ENCODE measurements around the gene HRAS. TPM values are rescaled to one million over a fixed set of nuclear protein-coding genes. Genes with fewer than 3 reads are reported as not detected.

The HRAS gene
- total and polyA plus RNA-seq, 2 of the 13 experiments (the other 11 are each of a cell fraction or from before 2014, with no cell fraction given) = 32.9 to 50.0 TPM

DNA sequence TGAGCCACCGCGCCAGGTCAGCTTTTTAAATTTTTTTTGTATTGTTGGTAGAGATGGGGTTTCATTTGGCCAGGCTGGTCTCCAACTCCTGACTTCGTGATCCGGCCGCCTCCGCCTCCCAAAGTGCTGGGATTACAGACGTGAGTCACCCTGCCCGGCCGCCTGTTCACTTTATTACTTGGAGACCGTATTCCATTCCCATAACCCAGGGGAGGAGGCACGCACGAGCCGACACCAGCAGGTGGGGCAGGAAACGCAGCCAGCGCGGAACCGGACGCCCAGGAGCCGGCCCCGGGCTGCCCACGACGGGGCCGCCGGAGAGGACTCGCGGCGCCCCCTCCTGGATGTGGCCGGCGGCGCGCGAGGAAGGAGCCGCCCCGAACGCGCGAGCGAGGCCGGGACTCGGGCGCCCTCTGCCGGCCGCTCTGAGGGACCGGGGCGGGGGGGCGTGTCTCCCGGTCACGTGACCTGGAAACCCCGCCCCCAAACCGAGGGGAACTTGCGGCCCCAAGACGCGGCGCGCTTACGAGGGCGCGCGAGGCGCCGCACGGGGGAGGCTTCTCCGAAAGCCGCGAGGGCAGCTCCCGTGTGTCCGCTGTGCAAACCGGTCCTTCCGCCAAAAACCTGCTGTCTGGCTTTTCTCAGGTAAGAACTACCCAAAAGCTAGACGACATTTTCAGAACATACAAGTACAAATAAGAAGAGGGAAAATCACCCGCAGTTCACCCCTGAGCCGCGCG, 16.7 kb downstream of the HRAS start (continued):
- TF ChIP-seq GABPA (IDR thresholded peaks at IDR 0.05; ENCODE audit: low read depth, low read length) (no peak; the same call in 1 of the 2 replicates), GABPA (CRISPR knock-in tag; IDR thresholded peaks at IDR 0.05; ENCODE audit: low read depth) (peak; percentile 44; the same call in 1 of the 2 replicates), FOXK1 (CRISPR knock-in tag; IDR thresholded peaks at IDR 0.05; ENCODE audit: borderline replicate concordance, low read depth) (0 out of 2 replicates have a peak, but pooled peaks have one; percentile 30), ZFP90 (CRISPR knock-in tag; IDR thresholded peaks at IDR 0.05; ENCODE audit: borderline replicate concordance) (no peak), POLR2G (IDR thresholded peaks at IDR 0.05; ENCODE audit: low read depth, low read length) (peak; percentile 63; the same call in 1 of the 2 replicates), HNF4G (IDR thresholded peaks at IDR 0.05; ENCODE audit: borderline replicate concordance, low read depth, low read length) (no peak), HNF4G (CRISPR knock-in tag; IDR thresholded peaks at IDR 0.05; ENCODE audit: borderline replicate concordance, low read depth) (no peak; the same call in 1 of the 2 replicates)
- TF ChIP-seq, protein P1, sequence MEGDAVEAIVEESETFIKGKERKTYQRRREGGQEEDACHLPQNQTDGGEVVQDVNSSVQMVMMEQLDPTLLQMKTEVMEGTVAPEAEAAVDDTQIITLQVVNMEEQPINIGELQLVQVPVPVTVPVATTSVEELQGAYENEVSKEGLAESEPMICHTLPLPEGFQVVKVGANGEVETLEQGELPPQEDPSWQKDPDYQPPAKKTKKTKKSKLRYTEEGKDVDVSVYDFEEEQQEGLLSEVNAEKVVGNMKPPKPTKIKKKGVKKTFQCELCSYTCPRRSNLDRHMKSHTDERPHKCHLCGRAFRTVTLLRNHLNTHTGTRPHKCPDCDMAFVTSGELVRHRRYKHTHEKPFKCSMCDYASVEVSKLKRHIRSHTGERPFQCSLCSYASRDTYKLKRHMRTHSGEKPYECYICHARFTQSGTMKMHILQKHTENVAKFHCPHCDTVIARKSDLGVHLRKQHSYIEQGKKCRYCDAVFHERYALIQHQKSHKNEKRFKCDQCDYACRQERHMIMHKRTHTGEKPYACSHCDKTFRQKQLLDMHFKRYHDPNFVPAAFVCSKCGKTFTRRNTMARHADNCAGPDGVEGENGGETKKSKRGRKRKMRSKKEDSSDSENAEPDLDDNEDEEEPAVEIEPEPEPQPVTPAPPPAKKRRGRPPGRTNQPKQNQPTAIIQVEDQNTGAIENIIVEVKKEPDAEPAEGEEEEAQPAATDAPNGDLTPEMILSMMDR (CRISPR knock-in tag; IDR thresholded peaks at IDR 0.05) = peak; percentile 90
- TF ChIP-seq, protein P2, sequence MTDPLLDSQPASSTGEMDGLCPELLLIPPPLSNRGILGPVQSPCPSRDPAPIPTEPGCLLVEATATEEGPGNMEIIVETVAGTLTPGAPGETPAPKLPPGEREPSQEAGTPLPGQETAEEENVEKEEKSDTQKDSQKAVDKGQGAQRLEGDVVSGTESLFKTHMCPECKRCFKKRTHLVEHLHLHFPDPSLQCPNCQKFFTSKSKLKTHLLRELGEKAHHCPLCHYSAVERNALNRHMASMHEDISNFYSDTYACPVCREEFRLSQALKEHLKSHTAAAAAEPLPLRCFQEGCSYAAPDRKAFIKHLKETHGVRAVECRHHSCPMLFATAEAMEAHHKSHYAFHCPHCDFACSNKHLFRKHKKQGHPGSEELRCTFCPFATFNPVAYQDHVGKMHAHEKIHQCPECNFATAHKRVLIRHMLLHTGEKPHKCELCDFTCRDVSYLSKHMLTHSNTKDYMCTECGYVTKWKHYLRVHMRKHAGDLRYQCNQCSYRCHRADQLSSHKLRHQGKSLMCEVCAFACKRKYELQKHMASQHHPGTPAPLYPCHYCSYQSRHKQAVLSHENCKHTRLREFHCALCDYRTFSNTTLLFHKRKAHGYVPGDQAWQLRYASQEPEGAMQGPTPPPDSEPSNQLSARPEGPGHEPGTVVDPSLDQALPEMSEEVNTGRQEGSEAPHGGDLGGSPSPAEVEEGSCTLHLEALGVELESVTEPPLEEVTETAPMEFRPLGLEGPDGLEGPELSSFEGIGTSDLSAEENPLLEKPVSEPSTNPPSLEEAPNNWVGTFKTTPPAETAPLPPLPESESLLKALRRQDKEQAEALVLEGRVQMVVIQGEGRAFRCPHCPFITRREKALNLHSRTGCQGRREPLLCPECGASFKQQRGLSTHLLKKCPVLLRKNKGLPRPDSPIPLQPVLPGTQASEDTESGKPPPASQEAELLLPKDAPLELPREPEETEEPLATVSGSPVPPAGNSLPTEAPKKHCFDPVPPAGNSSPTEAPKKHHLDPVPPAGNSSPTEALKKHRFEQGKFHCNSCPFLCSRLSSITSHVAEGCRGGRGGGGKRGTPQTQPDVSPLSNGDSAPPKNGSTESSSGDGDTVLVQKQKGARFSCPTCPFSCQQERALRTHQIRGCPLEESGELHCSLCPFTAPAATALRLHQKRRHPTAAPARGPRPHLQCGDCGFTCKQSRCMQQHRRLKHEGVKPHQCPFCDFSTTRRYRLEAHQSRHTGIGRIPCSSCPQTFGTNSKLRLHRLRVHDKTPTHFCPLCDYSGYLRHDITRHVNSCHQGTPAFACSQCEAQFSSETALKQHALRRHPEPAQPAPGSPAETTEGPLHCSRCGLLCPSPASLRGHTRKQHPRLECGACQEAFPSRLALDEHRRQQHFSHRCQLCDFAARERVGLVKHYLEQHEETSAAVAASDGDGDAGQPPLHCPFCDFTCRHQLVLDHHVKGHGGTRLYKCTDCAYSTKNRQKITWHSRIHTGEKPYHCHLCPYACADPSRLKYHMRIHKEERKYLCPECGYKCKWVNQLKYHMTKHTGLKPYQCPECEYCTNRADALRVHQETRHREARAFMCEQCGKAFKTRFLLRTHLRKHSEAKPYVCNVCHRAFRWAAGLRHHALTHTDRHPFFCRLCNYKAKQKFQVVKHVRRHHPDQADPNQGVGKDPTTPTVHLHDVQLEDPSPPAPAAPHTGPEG (CRISPR knock-in tag; IDR thresholded peaks at IDR 0.05) = no peak
- TF ChIP-seq, protein P3, sequence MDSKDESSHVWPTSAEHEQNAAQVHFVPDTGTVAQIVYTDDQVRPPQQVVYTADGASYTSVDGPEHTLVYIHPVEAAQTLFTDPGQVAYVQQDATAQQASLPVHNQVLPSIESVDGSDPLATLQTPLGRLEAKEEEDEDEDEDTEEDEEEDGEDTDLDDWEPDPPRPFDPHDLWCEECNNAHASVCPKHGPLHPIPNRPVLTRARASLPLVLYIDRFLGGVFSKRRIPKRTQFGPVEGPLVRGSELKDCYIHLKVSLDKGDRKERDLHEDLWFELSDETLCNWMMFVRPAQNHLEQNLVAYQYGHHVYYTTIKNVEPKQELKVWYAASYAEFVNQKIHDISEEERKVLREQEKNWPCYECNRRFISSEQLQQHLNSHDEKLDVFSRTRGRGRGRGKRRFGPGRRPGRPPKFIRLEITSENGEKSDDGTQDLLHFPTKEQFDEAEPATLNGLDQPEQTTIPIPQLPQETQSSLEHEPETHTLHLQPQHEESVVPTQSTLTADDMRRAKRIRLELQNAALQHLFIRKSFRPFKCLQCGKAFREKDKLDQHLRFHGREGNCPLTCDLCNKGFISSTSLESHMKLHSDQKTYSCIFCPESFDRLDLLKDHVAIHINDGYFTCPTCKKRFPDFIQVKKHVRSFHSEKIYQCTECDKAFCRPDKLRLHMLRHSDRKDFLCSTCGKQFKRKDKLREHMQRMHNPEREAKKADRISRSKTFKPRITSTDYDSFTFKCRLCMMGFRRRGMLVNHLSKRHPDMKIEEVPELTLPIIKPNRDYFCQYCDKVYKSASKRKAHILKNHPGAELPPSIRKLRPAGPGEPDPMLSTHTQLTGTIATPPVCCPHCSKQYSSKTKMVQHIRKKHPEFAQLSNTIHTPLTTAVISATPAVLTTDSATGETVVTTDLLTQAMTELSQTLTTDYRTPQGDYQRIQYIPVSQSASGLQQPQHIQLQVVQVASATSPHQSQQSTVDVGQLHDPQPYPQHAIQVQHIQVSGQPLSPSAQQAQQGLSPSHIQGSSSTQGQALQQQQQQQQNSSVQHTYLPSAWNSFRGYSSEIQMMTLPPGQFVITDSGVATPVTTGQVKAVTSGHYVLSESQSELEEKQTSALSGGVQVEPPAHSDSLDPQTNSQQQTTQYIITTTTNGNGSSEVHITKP (CRISPR knock-in tag; IDR thresholded peaks at IDR 0.05; ENCODE audit: low read depth) = no peak
- TF ChIP-seq, protein P4, sequence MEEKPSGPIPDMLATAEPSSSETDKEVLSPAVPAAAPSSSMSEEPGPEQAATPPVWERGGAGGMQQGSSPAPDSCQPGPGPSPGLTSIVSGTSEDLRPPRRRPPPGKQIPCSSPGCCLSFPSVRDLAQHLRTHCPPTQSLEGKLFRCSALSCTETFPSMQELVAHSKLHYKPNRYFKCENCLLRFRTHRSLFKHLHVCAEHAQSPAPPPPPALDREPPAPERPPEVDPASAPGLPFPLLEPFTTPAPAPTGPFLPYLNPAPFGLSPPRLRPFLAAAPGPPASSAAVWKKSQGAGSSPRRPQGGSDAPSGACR (CRISPR knock-in tag; IDR thresholded peaks at IDR 0.05) = peak; percentile 86; the same call in 1 of the 2 replicates
- TF ChIP-seq, protein P5, sequence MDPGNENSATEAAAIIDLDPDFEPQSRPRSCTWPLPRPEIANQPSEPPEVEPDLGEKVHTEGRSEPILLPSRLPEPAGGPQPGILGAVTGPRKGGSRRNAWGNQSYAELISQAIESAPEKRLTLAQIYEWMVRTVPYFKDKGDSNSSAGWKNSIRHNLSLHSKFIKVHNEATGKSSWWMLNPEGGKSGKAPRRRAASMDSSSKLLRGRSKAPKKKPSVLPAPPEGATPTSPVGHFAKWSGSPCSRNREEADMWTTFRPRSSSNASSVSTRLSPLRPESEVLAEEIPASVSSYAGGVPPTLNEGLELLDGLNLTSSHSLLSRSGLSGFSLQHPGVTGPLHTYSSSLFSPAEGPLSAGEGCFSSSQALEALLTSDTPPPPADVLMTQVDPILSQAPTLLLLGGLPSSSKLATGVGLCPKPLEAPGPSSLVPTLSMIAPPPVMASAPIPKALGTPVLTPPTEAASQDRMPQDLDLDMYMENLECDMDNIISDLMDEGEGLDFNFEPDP (CRISPR knock-in tag; conservative IDR thresholded peaks at IDR 0.05) = 0 out of 2 replicates have a peak, but pooled peaks have one; percentile 69
